ENCODE results near the gene KCNAB2.

GRCh38 chr1:6117624-6118023 is 71.9 kb downstream of the KCNAB2 start:
- TF ChIP-seq CTCF (IDR thresholded peaks at IDR 0.05) = no peak
- TF ChIP-seq EZH2 (IDR thresholded peaks at IDR 0.05; ENCODE audit: borderline replicate concordance, insufficient read depth, low read depth, low read length, poor library complexity, severe bottlenecking) = no peak
